Measurements from ENCODE around the gene PHLDA3. TPM values are rescaled to one million over a fixed set of nuclear protein-coding genes. Genes with fewer than 3 reads are reported as not detected.

The PHLDA3 gene
- total and polyA plus RNA-seq, 2 of the 4 experiments (the other 2 are of a cell fraction), result 41.6 to 102 TPM

GRCh38 chr1:201504799-201505502 lies 36.0 kb upstream of the PHLDA3 start:
- no peak for DNase-seq
- peak overlapping the region; percentile 96 for H3K14ac ChIP-seq (replicated peaks; ENCODE audit: low read depth, low read length)
- H2AFZ ChIP-seq (replicated peaks; ENCODE audit: low read length, poor library complexity), result no peak overlapping the region
- no peak for ATAC-seq (ENCODE audit: low read depth)
- TF ChIP-seq FOS (IDR thresholded peaks at IDR 0.05; ENCODE audit: low read depth, low read length) (no peak), CHD1 (IDR thresholded peaks at IDR 0.05; ENCODE audit: low read depth, low read length) (0 out of 2 replicates have a peak, but pooled peaks have one; percentile 17)
- TF ChIP-seq, protein P1, sequence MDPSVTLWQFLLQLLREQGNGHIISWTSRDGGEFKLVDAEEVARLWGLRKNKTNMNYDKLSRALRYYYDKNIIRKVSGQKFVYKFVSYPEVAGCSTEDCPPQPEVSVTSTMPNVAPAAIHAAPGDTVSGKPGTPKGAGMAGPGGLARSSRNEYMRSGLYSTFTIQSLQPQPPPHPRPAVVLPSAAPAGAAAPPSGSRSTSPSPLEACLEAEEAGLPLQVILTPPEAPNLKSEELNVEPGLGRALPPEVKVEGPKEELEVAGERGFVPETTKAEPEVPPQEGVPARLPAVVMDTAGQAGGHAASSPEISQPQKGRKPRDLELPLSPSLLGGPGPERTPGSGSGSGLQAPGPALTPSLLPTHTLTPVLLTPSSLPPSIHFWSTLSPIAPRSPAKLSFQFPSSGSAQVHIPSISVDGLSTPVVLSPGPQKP (IDR thresholded peaks at IDR 0.05; ENCODE audit: borderline replicate concordance, low read depth, low read length), result no peak
- H2AK9ac ChIP-seq (replicated peaks; ENCODE audit: low read depth, low read length, poor library complexity), result peak overlapping the region; percentile 95
- peak overlapping the region; percentile 37 for H2BK120ac ChIP-seq (ENCODE audit: low read depth, low read length)
- BruUV-seq (replicated peaks), result no TSS peak
- WGBS, 2 experiments (ENCODE audit: extremely low coverage in 2 of 2, insufficient read length in 1 of 2), result 100% methylated on average over 1 of the region's 9 CpGs; no CpG with 5 or more reads in 1 of the 2 experiments
- peak overlapping the region; percentile 94 for H3K27ac ChIP-seq (ENCODE audit: insufficient read depth, low read length)
- H3K23ac ChIP-seq (ENCODE audit: low read depth, low read length), result peak overlapping the region; percentile 75
- peak overlapping the region; percentile 94 for H2BK5ac ChIP-seq (ENCODE audit: low read depth, low read length, poor library complexity, severe bottlenecking)
- peak overlapping the region; percentile 96 for H4K91ac ChIP-seq (ENCODE audit: insufficient read depth, low read depth, low read length)
- H4K5ac ChIP-seq (ENCODE audit: low read depth, low read length), result peak overlapping the region; percentile 14
- peak overlapping the region; percentile 97 for H3K4me2 ChIP-seq (ENCODE audit: low read depth, low read length)
- H3K4me3 ChIP-seq (ENCODE audit: insufficient read depth, low read depth, low read length), result peak overlapping the region; percentile 79
- peak overlapping the region; percentile 94 for H4K8ac ChIP-seq (ENCODE audit: low read depth in 2 of 2, low read length in 2 of 2)
- peak overlapping the region; percentile 65; the same call in 2 of the 3 replicates for H2BK15ac ChIP-seq (ENCODE audit: low read depth, low read length)
- dilution Hi-C loops (cut with HindIII; ENCODE audit: low sequenced_read_pairs, unreplicated experiment) (no loop called here), in situ Hi-C loops (cut with MboI; ENCODE audit: low sequenced_read_pairs) (no loop called here), intact Hi-C loops (cut with micrococcal nuclease) (loop anchor here (5.0 kb wide), 1 partner anchor 38 kb away; the partner anchor contains the start of gene PHLDA3)
- peaks cover 46% of the 10 kb centered on the region for H3K4me1 ChIP-seq (ENCODE audit: control insufficient read depth, insufficient read depth, low read length)
- H3K4ac ChIP-seq (ENCODE audit: low read depth, low read length), result peak overlapping the region; percentile 95
- peak overlapping the region; percentile 81 for H2AK5ac ChIP-seq (ENCODE audit: low read depth, low read length)
- no peaks in the 10 kb centered on the region for H3K27me3 ChIP-seq (ENCODE audit: control insufficient read depth, insufficient read depth, low read length)
- H2BK20ac ChIP-seq (ENCODE audit: low read depth, low read length), result peak overlapping the region; percentile 34; the same call in 1 of the 2 replicates
- H3K56ac ChIP-seq (ENCODE audit: extremely low read depth, insufficient read depth, low read length), result peak overlapping the region; percentile 97
- H3K9ac ChIP-seq (ENCODE audit: low read depth, low read length), result peak overlapping the region; percentile 95
- POLR2A ChIA-PET (ENCODE audit: unreplicated experiment), result interaction anchor here (0.6 to 1.8 kb wide), 5 partner anchors 8 to 146 kb away, joined by 3 to 5 read pairs (median 4); no protein-coding TSS in a partner anchor
- peak overlapping the region; percentile 21 for H3K18ac ChIP-seq (ENCODE audit: low read depth, low read length)
- H3K9me3 ChIP-seq (ENCODE audit: control insufficient read depth, insufficient read depth, low read length), result no peaks in the 10 kb centered on the region
- peaks cover 35% of the 10 kb centered on the region for H4K20me1 ChIP-seq (ENCODE audit: insufficient read depth, low read length)
- peaks cover 22% of the 10 kb centered on the region for H3K36me3 ChIP-seq (ENCODE audit: control insufficient read depth, insufficient read depth, low read length)
- peaks cover 7 to 50% of the 10 kb centered on the region in 2 experiments; a peak in 2 of 4 replicates for H3K79me1 ChIP-seq (ENCODE audit: low read depth in 1 of 2, low read length in 2 of 2)
- H3K9me1 ChIP-seq (ENCODE audit: insufficient read depth, low read length), result peaks cover 42% of the 10 kb centered on the region
- CTCF ChIA-PET, result interaction anchor here (2.2 to 4.5 kb wide), 2 partner anchors 7 to 23 kb away, joined by 10 to 31 read pairs; no protein-coding TSS in a partner anchor
